K562 (cell line): ENCODE results near the gene CCDC183. TPM values are rescaled to one million over a fixed set of nuclear protein-coding genes. Genes with fewer than 3 reads are reported as not detected.
A peak's percentile ranks its signal among the peaks of the same experiment; 100 is the strongest.

Experiments
- ASH1L ChIP-seq: fragments of 450-650 bp; IDR thresholded peaks from 2 replicates; pipeline ENCODE4 v1.6.1; 2018; ENCODE audit warnings: borderline replicate concordance, mild to moderate bottlenecking, low read depth; ENCODE audit not compliant: partially characterized antibody
- ATF7 ChIP-seq: fragments of 450-650 bp; IDR thresholded peaks from 2 replicates; pipeline ENCODE4 v1.7.1; 2014; ENCODE audit warnings: mild to moderate bottlenecking, moderate library complexity
- CREB1 ChIP-seq, 2 experiments: sonication (generic) in 1 of 2; formaldehyde crosslinking in 1 of 2; IDR thresholded peaks; 2 replicates each; pipeline versions ENCODE4 v1.6.1 to v1.8.0; 2012 to 2022; ENCODE audit warnings: inconsistent platforms in 1 of 2, mild to moderate bottlenecking in 1 of 2, missing genetic modification reagents in 1 of 2, moderate library complexity in 1 of 2
- CXXC5 ChIP-seq: fragments of 250-450 bp; sonication (Bioruptor Pico); IDR thresholded peaks from 2 replicates; pipeline ENCODE4 v1.8.0; 2022; ENCODE audit warnings: inconsistent platforms, mild to moderate bottlenecking, moderate library complexity
- FOXP1 ChIP-seq: sonication (generic); formaldehyde crosslinking; IDR thresholded peaks from 2 replicates; pipeline ENCODE4 v1.8.0; 2022; ENCODE audit warnings: mild to moderate bottlenecking, missing genetic modification reagents
- PHB2 ChIP-seq: fragments of 450-650 bp; IDR thresholded peaks from 2 replicates; pipeline ENCODE4 v1.6.1; 2017; ENCODE audit warnings: low read depth
- PHF20 ChIP-seq: fragments of 450-650 bp; IDR thresholded peaks from 2 replicates; pipeline ENCODE4 v1.6.1; 2018; ENCODE audit not compliant: partially characterized antibody
- PHF8 ChIP-seq: fragments of 200-600 bp; sonication (generic); IDR thresholded peaks from 2 replicates; pipeline ENCODE4 v1.6.1; 2012; ENCODE audit warnings: mixed run types, mild to moderate bottlenecking, inconsistent platforms, low read length, moderate library complexity, borderline replicate concordance
- RBM22 ChIP-seq: fragments of 200-400 bp; formaldehyde crosslinking; IDR thresholded peaks from 2 replicates; pipeline ENCODE4 v1.6.1; 2018; ENCODE audit warnings: low read length, low read depth; ENCODE audit not compliant: poor library complexity, severe bottlenecking
- SIN3A ChIP-seq, 2 experiments: fragments of 150-350 bp in 1 of 2; IDR thresholded peaks; 2 replicates each; pipeline ENCODE4 v1.6.1; 2011 to 2016; ENCODE audit warnings: borderline replicate concordance in 2 of 2, low read depth in 2 of 2, low read length in 2 of 2, mild to moderate bottlenecking in 2 of 2, moderate library complexity in 2 of 2; ENCODE audit not compliant: control insufficient read depth in 1 of 2
- SREBF2 ChIP-seq: sonication (generic); formaldehyde crosslinking; IDR thresholded peaks from 2 replicates; pipeline ENCODE4 v1.4.0; 2020; ENCODE audit warnings: mild to moderate bottlenecking, missing genetic modification reagents
- SUPT5H ChIP-seq: fragments of 450-650 bp; IDR thresholded peaks from 2 replicates; pipeline ENCODE4 v1.6.1; 2016
- TBL1XR1 ChIP-seq, 2 experiments: IDR thresholded peaks; 2 replicates each; pipeline ENCODE4 v1.6.1; 2012; ENCODE audit warnings: improper control_type of control experiment in 2 of 2, low read length in 2 of 2, mild to moderate bottlenecking in 1 of 2
- TGIF2 ChIP-seq: sonication (generic); formaldehyde crosslinking; IDR thresholded peaks from 2 replicates; pipeline ENCODE4 v1.8.1; 2022; ENCODE audit warnings: mild to moderate bottlenecking, missing genetic modification reagents, moderate library complexity
- ZBTB7A ChIP-seq: IDR thresholded peaks from 2 replicates; pipeline ENCODE4 v1.6.1; 2011; ENCODE audit warnings: low read depth, mild to moderate bottlenecking, low read length, moderate library complexity, borderline replicate concordance; ENCODE audit not compliant: control insufficient read depth
- ZEB2 ChIP-seq: fragments of 450-650 bp; IDR thresholded peaks from 2 replicates; pipeline ENCODE4 v1.6.1; 2016
- ZFP30 ChIP-seq: fragments of 250-450 bp; sonication (Bioruptor Pico); IDR thresholded peaks from 2 replicates; pipeline ENCODE4 v1.8.0; 2022; ENCODE audit warnings: moderate library complexity, mild to moderate bottlenecking, inconsistent platforms, borderline replicate concordance
- ZFPM2 ChIP-seq: fragments of 250-450 bp; sonication (Bioruptor Pico); IDR thresholded peaks from 2 replicates; pipeline ENCODE4 v1.5.1; 2022; ENCODE audit warnings: mild to moderate bottlenecking
- ZNF644 ChIP-seq: fragments of 200-800 bp; sonication (Bioruptor generic); IDR thresholded peaks from 2 replicates; pipeline ENCODE4 v1.6.1; 2016; ENCODE audit warnings: low read depth, missing genetic modification characterization, missing compliant biosample characterization
- polyA plus RNA-seq, 8 experiments: library from polyadenylated mRNA; depleted of rRNA in 4 of 8; stranded (reverse) in 5 of 8; unstranded in 3 of 8; fragments of >200 nt; fragmentation: Nextera tagmentation in 2 of 8; fragmentation: Illumina TruSeq in 1 of 8; extraction: Ambion mirVana in 2 of 8; extraction: Trizol in 1 of 8; gene quantifications; 2 replicates each; pipeline versions ENCODE4 v1.2.1 to v1.2.3, GENCODE V29; 2011 to 2014; ENCODE audit warnings: inconsistent platforms in 1 of 8, missing spikeins in 1 of 8
- total RNA-seq, 7 experiments: library from RNA; depleted of rRNA in 6 of 7; stranded (reverse); fragments of >200 nt in 6 of 7; fragmentation: Illumina TruSeq in 2 of 7; extraction: Trizol in 2 of 7; gene quantifications; 2 replicates each; pipeline versions ENCODE4 v1.2.1 to v1.2.3, GENCODE V29; 2011 to 2021; ENCODE audit warnings: low replicate concordance in 1 of 7
- TF ChIP-seq, protein P1 (sequence below): sonication (generic); formaldehyde crosslinking; IDR thresholded peaks from 2 replicates; pipeline ENCODE4 v1.8.1; 2023; ENCODE audit warnings: mild to moderate bottlenecking, missing genetic modification reagents
- TF ChIP-seq, protein P2 (sequence below): fragments of 450-650 bp; formaldehyde crosslinking; IDR thresholded peaks from 2 replicates; pipeline ENCODE4 v1.4.0; 2020; ENCODE audit warnings: mild to moderate bottlenecking, mixed read lengths
- TF ChIP-seq, protein P3 (sequence below): fragments of 200-400 bp; formaldehyde crosslinking; IDR thresholded peaks from 2 replicates; pipeline ENCODE4 v1.6.1; 2017; ENCODE audit warnings: mild to moderate bottlenecking, low read depth, low read length, moderate library complexity

The CCDC183 gene
- total and polyA plus RNA-seq, 9 of the 15 experiments (the other 6 are each of a cell fraction or from before 2014, with no cell fraction given) = 0.21 to 0.60 (median 0.29) TPM; not detected in 4

DNA sequence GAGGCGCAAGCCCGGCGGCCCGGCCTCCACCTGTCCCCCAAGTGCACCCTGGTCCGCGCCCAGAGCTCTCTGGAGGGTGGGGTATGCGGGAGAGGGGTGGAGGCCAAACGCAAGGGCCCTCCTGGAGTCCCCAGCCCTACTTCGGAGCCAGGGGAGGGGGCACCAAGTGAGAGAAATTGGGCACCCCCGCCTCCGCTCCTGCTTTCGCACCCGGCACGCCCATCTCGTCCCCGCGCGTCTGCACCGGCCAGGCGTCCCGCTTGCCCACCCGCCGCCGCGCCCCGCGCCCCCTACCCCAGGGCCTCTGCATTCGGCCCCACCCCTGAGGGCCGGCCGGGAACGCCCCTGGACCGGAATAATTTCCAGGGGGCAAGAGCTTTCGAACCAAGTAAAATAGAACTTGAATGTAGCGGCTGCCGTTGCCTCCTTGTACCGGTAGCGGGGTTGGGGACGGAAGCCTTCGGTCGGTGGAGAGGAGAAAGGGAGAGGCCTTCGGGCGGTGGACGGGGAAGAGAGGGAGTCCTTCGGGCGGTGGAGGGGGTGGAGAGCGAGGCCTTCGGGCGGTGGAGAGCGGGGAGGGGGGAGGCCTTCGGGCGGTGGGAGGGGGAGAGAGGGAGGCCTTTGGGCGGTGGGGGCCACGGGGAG is 52.4 kb downstream of the CCDC183 start (continued):
- no peak for TF ChIP-seq PHF20
- peak; percentile 61 for TF ChIP-seq RBM22
- TF ChIP-seq FOXP1 (CRISPR knock-in tag) = no peak
- TF ChIP-seq ZEB2 = no peak
- no peak for TF ChIP-seq ZFPM2 (CRISPR knock-in tag)
- no peak for TF ChIP-seq ATF7
- TF ChIP-seq, protein P1, sequence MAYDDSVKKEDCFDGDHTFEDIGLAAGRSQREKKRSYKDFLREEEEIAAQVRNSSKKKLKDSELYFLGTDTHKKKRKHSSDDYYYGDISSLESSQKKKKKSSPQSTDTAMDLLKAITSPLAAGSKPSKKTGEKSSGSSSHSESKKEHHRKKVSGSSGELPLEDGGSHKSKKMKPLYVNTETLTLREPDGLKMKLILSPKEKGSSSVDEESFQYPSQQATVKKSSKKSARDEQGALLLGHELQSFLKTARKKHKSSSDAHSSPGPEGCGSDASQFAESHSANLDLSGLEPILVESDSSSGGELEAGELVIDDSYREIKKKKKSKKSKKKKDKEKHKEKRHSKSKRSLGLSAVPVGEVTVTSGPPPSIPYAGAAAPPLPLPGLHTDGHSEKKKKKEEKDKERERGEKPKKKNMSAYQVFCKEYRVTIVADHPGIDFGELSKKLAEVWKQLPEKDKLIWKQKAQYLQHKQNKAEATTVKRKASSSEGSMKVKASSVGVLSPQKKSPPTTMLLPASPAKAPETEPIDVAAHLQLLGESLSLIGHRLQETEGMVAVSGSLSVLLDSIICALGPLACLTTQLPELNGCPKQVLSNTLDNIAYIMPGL (CRISPR knock-in tag) = no peak
- peak; percentile 11; the same call in 1 of the 2 replicates for TF ChIP-seq PHF8
- peak in 1 of 2 experiments; percentile 38; a peak in 2 of 4 replicates for TF ChIP-seq SIN3A (IDR thresholded peaks at IDR 0.05; ENCODE audit: borderline replicate concordance in 2 of 2, control insufficient read depth in 1 of 2, low read depth in 2 of 2, low read length in 2 of 2)
- TF ChIP-seq, protein P2, sequence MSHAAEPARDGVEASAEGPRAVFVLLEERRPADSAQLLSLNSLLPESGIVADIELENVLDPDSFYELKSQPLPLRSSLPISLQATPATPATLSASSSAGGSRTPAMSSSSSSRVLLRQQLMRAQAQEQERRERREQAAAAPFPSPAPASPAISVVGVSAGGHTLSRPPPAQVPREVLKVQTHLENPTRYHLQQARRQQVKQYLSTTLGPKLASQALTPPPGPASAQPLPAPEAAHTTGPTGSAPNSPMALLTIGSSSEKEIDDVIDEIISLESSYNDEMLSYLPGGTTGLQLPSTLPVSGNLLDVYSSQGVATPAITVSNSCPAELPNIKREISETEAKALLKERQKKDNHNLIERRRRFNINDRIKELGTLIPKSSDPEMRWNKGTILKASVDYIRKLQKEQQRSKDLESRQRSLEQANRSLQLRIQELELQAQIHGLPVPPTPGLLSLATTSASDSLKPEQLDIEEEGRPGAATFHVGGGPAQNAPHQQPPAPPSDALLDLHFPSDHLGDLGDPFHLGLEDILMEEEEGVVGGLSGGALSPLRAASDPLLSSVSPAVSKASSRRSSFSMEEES (CRISPR knock-in tag) = no peak
- no peak for TF ChIP-seq CXXC5 (CRISPR knock-in tag)
- TF ChIP-seq PHB2 = no peak
- no peak for TF ChIP-seq ASH1L
- no peak for TF ChIP-seq CREB1 (IDR thresholded peaks at IDR 0.05)
- TF ChIP-seq CREB1 (CRISPR knock-in tag; IDR thresholded peaks at IDR 0.05) = no peak
- no peak for TF ChIP-seq ZFP30
- TF ChIP-seq SUPT5H = no peak
- TF ChIP-seq, protein P3, sequence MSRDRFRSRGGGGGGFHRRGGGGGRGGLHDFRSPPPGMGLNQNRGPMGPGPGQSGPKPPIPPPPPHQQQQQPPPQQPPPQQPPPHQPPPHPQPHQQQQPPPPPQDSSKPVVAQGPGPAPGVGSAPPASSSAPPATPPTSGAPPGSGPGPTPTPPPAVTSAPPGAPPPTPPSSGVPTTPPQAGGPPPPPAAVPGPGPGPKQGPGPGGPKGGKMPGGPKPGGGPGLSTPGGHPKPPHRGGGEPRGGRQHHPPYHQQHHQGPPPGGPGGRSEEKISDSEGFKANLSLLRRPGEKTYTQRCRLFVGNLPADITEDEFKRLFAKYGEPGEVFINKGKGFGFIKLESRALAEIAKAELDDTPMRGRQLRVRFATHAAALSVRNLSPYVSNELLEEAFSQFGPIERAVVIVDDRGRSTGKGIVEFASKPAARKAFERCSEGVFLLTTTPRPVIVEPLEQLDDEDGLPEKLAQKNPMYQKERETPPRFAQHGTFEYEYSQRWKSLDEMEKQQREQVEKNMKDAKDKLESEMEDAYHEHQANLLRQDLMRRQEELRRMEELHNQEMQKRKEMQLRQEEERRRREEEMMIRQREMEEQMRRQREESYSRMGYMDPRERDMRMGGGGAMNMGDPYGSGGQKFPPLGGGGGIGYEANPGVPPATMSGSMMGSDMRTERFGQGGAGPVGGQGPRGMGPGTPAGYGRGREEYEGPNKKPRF = no peak
- TF ChIP-seq TGIF2 (CRISPR knock-in tag) = no peak
- no peak for TF ChIP-seq ZNF644 (tag)
- peak; percentile 10; the same call in 1 of the 2 replicates for TF ChIP-seq ZBTB7A
- no peak for TF ChIP-seq SREBF2
- TF ChIP-seq TBL1XR1 (IDR thresholded peaks at IDR 0.05; ENCODE audit: low read length in 2 of 2) = no peak
